Skeletal muscle satellite cell (primary cell): ENCODE results near the gene TMEM92.
"Not testable (repeated sequence)": the region's sequence is repeated elsewhere in the genome, so short reads cannot be mapped to it uniquely, and the experiment has no call there.

Experiments
- H3K27me3 ChIP-seq: 2 replicates; pipeline ENCODE4 v1.7.0; 2013; ENCODE audit warnings: low read length; ENCODE audit not compliant: control insufficient read depth, insufficient read depth
- H3K36me3 ChIP-seq: 2 replicates; pipeline ENCODE4 v1.7.0; 2013; ENCODE audit warnings: mild to moderate bottlenecking, control low read depth, low read length; ENCODE audit not compliant: insufficient read depth
- H3K4me1 ChIP-seq: 2 replicates; pipeline ENCODE4 v1.7.0; 2013; ENCODE audit warnings: low read length; ENCODE audit not compliant: control insufficient read depth, insufficient read depth
- H3K4me2 ChIP-seq: 2 replicates; pipeline ENCODE4 v1.7.0; 2013; ENCODE audit warnings: mild to moderate bottlenecking, low read length
- H3K4me3 ChIP-seq: 2 replicates; pipeline ENCODE4 v1.7.0; 2013; ENCODE audit warnings: low read length
- H3K9ac ChIP-seq: 2 replicates; pipeline ENCODE4 v1.7.0; 2013; ENCODE audit warnings: mild to moderate bottlenecking, low read depth, low read length, moderate library complexity
- H3K9me3 ChIP-seq: replicated peaks from 2 replicates; pipeline ENCODE4 v1.7.0; 2013; ENCODE audit warnings: mild to moderate bottlenecking, control low read depth, low read length

The TMEM92 gene

GRCh38 chr17:50271363-50271750 lies 2.9 kb upstream of the TMEM92 start:
- H3K4me1 ChIP-seq: peaks cover 62% of the 10 kb centered on the region
- not testable (repeated sequence) for H3K4me2 ChIP-seq, H3K9ac ChIP-seq, H3K9me3 ChIP-seq, H3K36me3 ChIP-seq, H3K27me3 ChIP-seq, H3K4me3 ChIP-seq

GRCh38 chr17:50272246-50272645 lies 2.0 kb upstream of the TMEM92 start:
- Histone ChIP-seq H3K4me1 (peaks cover 62% of the 10 kb centered on the region), H3K9ac (peak overlapping the region; percentile 73), H3K4me3 (peak overlapping the region; percentile 69)

GRCh38 chr17:50272711-50273653 lies 1.3 kb upstream of the TMEM92 start:
- Histone ChIP-seq H3K4me1 (peaks cover 62% of the 10 kb centered on the region), H3K4me2 (peak overlapping the region; percentile 86), H3K4me3 (peak overlapping the region; percentile 69), H3K27me3 (no peaks in the 10 kb centered on the region), H3K9ac (peak overlapping the region; percentile 73), H3K36me3 (no peaks in the 10 kb centered on the region), H3K9me3 (no peaks in the 10 kb centered on the region)

More at GRCh38 chr17:50272246-50272645, 2.0 kb upstream of the TMEM92 start:
- H3K36me3 ChIP-seq: no peaks in the 10 kb centered on the region
- H3K9me3 ChIP-seq: no peaks in the 10 kb centered on the region
- no peaks in the 10 kb centered on the region for H3K27me3 ChIP-seq
- peak overlapping the region; percentile 86 for H3K4me2 ChIP-seq

- Histone ChIP-seq H3K4me2 (peak overlapping the region; percentile 86), H3K36me3 (no peaks in the 10 kb centered on the region), H3K4me1 (peaks cover 65% of the 10 kb centered on the region), H3K9ac (peak overlapping the region; percentile 73), H3K9me3 (no peaks in the 10 kb centered on the region), H3K4me3 (peak overlapping the region; percentile 69), H3K27me3 (no peaks in the 10 kb centered on the region)
Measured at GRCh38 chr17:50273654-50274040, 619 bp upstream of the TMEM92 start.

- no peaks in the 10 kb centered on the region for H3K9me3 ChIP-seq
- H3K27me3 ChIP-seq: no peaks in the 10 kb centered on the region
- peaks cover 69% of the 10 kb centered on the region for H3K4me1 ChIP-seq
- H3K4me3 ChIP-seq: no peak overlapping the region
- H3K4me2 ChIP-seq: no peak overlapping the region
- peaks cover 5% of the 10 kb centered on the region for H3K36me3 ChIP-seq
- H3K9ac ChIP-seq: no peak overlapping the region
Measured at GRCh38 chr17:50274897-50275221, 593 bp downstream of the TMEM92 start.

- H3K4me3 ChIP-seq: no peak overlapping the region
- H3K9me3 ChIP-seq: no peaks in the 10 kb centered on the region
- peaks cover 68% of the 10 kb centered on the region for H3K4me1 ChIP-seq
- peaks cover 6% of the 10 kb centered on the region for H3K36me3 ChIP-seq
- no peak overlapping the region for H3K9ac ChIP-seq
- no peak overlapping the region for H3K4me2 ChIP-seq
- no peaks in the 10 kb centered on the region for H3K27me3 ChIP-seq
Measured at GRCh38 chr17:50275279-50275678, 1.0 kb downstream of the TMEM92 start.

- Histone ChIP-seq H3K9me3 (no peaks in the 10 kb centered on the region), H3K27me3 (no peaks in the 10 kb centered on the region), H3K4me1 (peaks cover 60% of the 10 kb centered on the region), H3K4me2 (peak overlapping the region; percentile 13), H3K9ac (peak overlapping the region; percentile 25), H3K4me3 (no peak overlapping the region), H3K36me3 (peaks cover 13% of the 10 kb centered on the region)
Measured at GRCh38 chr17:50276588-50277356, 2.5 kb downstream of the TMEM92 start.

GRCh38 chr17:50277357-50277754 lies 3.1 kb downstream of the TMEM92 start:
- no peak overlapping the region for H3K4me2 ChIP-seq
- no peak overlapping the region for H3K9ac ChIP-seq
- peaks cover 56% of the 10 kb centered on the region for H3K4me1 ChIP-seq
- no peak overlapping the region for H3K4me3 ChIP-seq
- H3K36me3 ChIP-seq: peaks cover 19% of the 10 kb centered on the region
- no peaks in the 10 kb centered on the region for H3K27me3 ChIP-seq
- H3K9me3 ChIP-seq: no peaks in the 10 kb centered on the region

GRCh38 chr17:50278526-50279180 lies 4.4 kb downstream of the TMEM92 start:
- Histone ChIP-seq H3K9ac (peak overlapping the region; percentile 25), H3K4me1 (peaks cover 45% of the 10 kb centered on the region), H3K4me2 (peak overlapping the region; percentile 61), H3K27me3 (no peaks in the 10 kb centered on the region), H3K4me3 (no peak overlapping the region), H3K9me3 (no peaks in the 10 kb centered on the region), H3K36me3 (peaks cover 23% of the 10 kb centered on the region)

GRCh38 chr17:50279181-50279526 lies 4.9 kb downstream of the TMEM92 start:
- H3K36me3 ChIP-seq: peaks cover 23% of the 10 kb centered on the region
- H3K27me3 ChIP-seq: no peaks in the 10 kb centered on the region
- peak overlapping the region; percentile 41 for H3K9ac ChIP-seq
- no peaks in the 10 kb centered on the region for H3K9me3 ChIP-seq
- H3K4me3 ChIP-seq: peak overlapping the region; percentile 45
- peak overlapping the region; percentile 61 for H3K4me2 ChIP-seq
- H3K4me1 ChIP-seq: peaks cover 45% of the 10 kb centered on the region

GRCh38 chr17:50279639-50280038 lies 5.4 kb downstream of the TMEM92 start:
- H3K4me2 ChIP-seq: peak overlapping the region; percentile 61
- H3K4me1 ChIP-seq: peaks cover 40% of the 10 kb centered on the region
- peak overlapping the region; percentile 45 for H3K4me3 ChIP-seq
- peak overlapping the region; percentile 41 for H3K9ac ChIP-seq
- H3K36me3 ChIP-seq: peaks cover 23% of the 10 kb centered on the region
- no peaks in the 10 kb centered on the region for H3K27me3 ChIP-seq
- H3K9me3 ChIP-seq: no peaks in the 10 kb centered on the region
